Large intestine (tissue), 3 donors: ENCODE measurements around the gene BTNL8. TPM values are rescaled to one million over a fixed set of nuclear protein-coding genes. Genes with fewer than 3 reads are reported as not detected.

Experiments used
- DNase-seq, 2 donors: peaks; one replicate each; pipeline versions ENCODE4 v3.0.0 to v3.0.0-alpha.2; 2013
- H3K27ac ChIP-seq: one replicate; pipeline ENCODE4 v1.5.1; 2013; ENCODE audit warnings: low read length
- H3K27me3 ChIP-seq: 2 replicates; pipeline ENCODE4 v1.6.1; 2013; ENCODE audit warnings: low read length; ENCODE audit not compliant: control insufficient read depth, insufficient read depth
- H3K36me3 ChIP-seq: 2 replicates; pipeline ENCODE4 v1.6.1; 2013; ENCODE audit warnings: low read length; ENCODE audit not compliant: control insufficient read depth, insufficient read depth
- H3K4me1 ChIP-seq: one replicate; pipeline ENCODE4 v1.6.1; 2013; ENCODE audit warnings: low read length; ENCODE audit not compliant: control insufficient read depth, insufficient read depth
- H3K4me3 ChIP-seq: one replicate; pipeline ENCODE4 v1.5.1; 2013; ENCODE audit warnings: low read length
- H3K9me3 ChIP-seq: one replicate; pipeline ENCODE4 v1.6.1; 2013; ENCODE audit warnings: mild to moderate bottlenecking, low read depth, low read length, moderate library complexity; ENCODE audit not compliant: control insufficient read depth
- WGBS: methylation state at CpG from one replicate; pipeline ENCODE4 v1.1.5; 2013; ENCODE audit warnings: low lambda C conversion rate; ENCODE audit not compliant: insufficient coverage; 5-methylcytosine and 5-hydroxymethylcytosine counted together
- polyA plus RNA-seq: library from polyadenylated mRNA; unstranded; fragments of 120-200 nt; gene quantifications from one replicate; pipeline ENCODE4 v1.2.1, GENCODE V29; 2013

Gene BTNL8
- polyA plus RNA-seq, 1 donor, result 135 TPM

- H3K36me3 ChIP-seq, result peaks cover 57% of the 10 kb centered on the region
- no peaks in the 10 kb centered on the region for H3K4me1 ChIP-seq
- H3K27me3 ChIP-seq, result no peaks in the 10 kb centered on the region
- H3K9me3 ChIP-seq, result peaks cover 15% of the 10 kb centered on the region
- 58% methylated on average over 1 of the region's 2 CpGs for WGBS
- no peak overlapping the region for H3K27ac ChIP-seq
- no peak overlapping the region for H3K4me3 ChIP-seq
- DNase-seq, result no peak
Observed at GRCh38 chr5:180910182-180910581, 11.2 kb downstream of the BTNL8 start.

- no peak for DNase-seq
- Histone ChIP-seq H3K9me3 (peaks cover 16% of the 10 kb centered on the region), H3K27me3 (no peaks in the 10 kb centered on the region), H3K27ac (no peak overlapping the region), H3K36me3 (peaks cover 60% of the 10 kb centered on the region), H3K4me1 (no peaks in the 10 kb centered on the region), H3K4me3 (no peak overlapping the region)
- WGBS, result 100% methylated on average over 2 of the region's 5 CpGs
Observed at GRCh38 chr5:180910735-180911134, 11.8 kb downstream of the BTNL8 start.

GRCh38 chr5:180914646-180915045 is 15.7 kb downstream of the BTNL8 start:
- WGBS, result no CpG with 5 or more reads among the region's 2 CpGs
- H3K4me1 ChIP-seq, result no peaks in the 10 kb centered on the region
- H3K27ac ChIP-seq, result no peak overlapping the region
- no peak overlapping the region for H3K4me3 ChIP-seq
- H3K9me3 ChIP-seq, result peaks cover 16% of the 10 kb centered on the region
- DNase-seq, result no peak
- no peaks in the 10 kb centered on the region for H3K27me3 ChIP-seq
- H3K36me3 ChIP-seq, result peaks cover 51% of the 10 kb centered on the region

GRCh38 chr5:180915924-180916323 is 17.0 kb downstream of the BTNL8 start:
- no peak overlapping the region for H3K4me3 ChIP-seq
- no peak for DNase-seq
- no peak overlapping the region for H3K27ac ChIP-seq
- 90% methylated on average over 1 of the region's 3 CpGs for WGBS
- no peaks in the 10 kb centered on the region for H3K4me1 ChIP-seq
- peaks cover 46% of the 10 kb centered on the region for H3K36me3 ChIP-seq
- no peaks in the 10 kb centered on the region for H3K27me3 ChIP-seq
- H3K9me3 ChIP-seq, result peaks cover 16% of the 10 kb centered on the region

- H3K36me3 ChIP-seq, result peaks cover 25% of the 10 kb centered on the region
- peaks cover 20% of the 10 kb centered on the region for H3K9me3 ChIP-seq
- H3K4me3 ChIP-seq, result no peak overlapping the region
- DNase-seq, result no peak
- H3K27me3 ChIP-seq, result no peaks in the 10 kb centered on the region
- H3K4me1 ChIP-seq, result no peaks in the 10 kb centered on the region
- no peak overlapping the region for H3K27ac ChIP-seq
- WGBS, result 100% methylated on average over 1 of the region's 1 CpG
Observed at GRCh38 chr5:180918380-180918779, 19.4 kb downstream of the BTNL8 start.

GRCh38 chr5:180920710-180921109 is 21.8 kb downstream of the BTNL8 start:
- Histone ChIP-seq H3K4me1 (no peaks in the 10 kb centered on the region), H3K27me3 (no peaks in the 10 kb centered on the region), H3K4me3 (no peak overlapping the region), H3K27ac (no peak overlapping the region), H3K36me3 (peaks cover 19% of the 10 kb centered on the region), H3K9me3 (peaks cover 22% of the 10 kb centered on the region)
- DNase-seq, result no peak

- Histone ChIP-seq H3K27me3 (no peaks in the 10 kb centered on the region), H3K4me1 (no peaks in the 10 kb centered on the region), H3K4me3 (no peak overlapping the region), H3K36me3 (peaks cover 30% of the 10 kb centered on the region), H3K27ac (no peak overlapping the region), H3K9me3 (peaks cover 30% of the 10 kb centered on the region)
- no peak for DNase-seq
- WGBS, result no CpG with 5 or more reads among the region's 1 CpG
Observed at GRCh38 chr5:180922932-180923331, 24.0 kb downstream of the BTNL8 start.

GRCh38 chr5:180932660-180933059 is 33.7 kb downstream of the BTNL8 start:
- no peak overlapping the region for H3K27ac ChIP-seq
- no peak for DNase-seq
- H3K4me3 ChIP-seq, result no peak overlapping the region
- H3K4me1 ChIP-seq, result no peaks in the 10 kb centered on the region
- no peaks in the 10 kb centered on the region for H3K27me3 ChIP-seq
- H3K36me3 ChIP-seq, result peaks cover 16% of the 10 kb centered on the region
- peaks cover 42% of the 10 kb centered on the region for H3K9me3 ChIP-seq

GRCh38 chr5:180935203-180935602 is 36.2 kb downstream of the BTNL8 start:
- Histone ChIP-seq H3K9me3 (peaks cover 55% of the 10 kb centered on the region), H3K4me3 (no peak overlapping the region), H3K27me3 (no peaks in the 10 kb centered on the region), H3K36me3 (peaks cover 16% of the 10 kb centered on the region), H3K4me1 (no peaks in the 10 kb centered on the region), H3K27ac (no peak overlapping the region)
- WGBS, result no CpG with 5 or more reads among the region's 4 CpGs
- DNase-seq, result no peak

GRCh38 chr5:180938294-180938693 is 39.3 kb downstream of the BTNL8 start:
- H3K27ac ChIP-seq, result no peak overlapping the region
- 100% methylated on average over 1 of the region's 6 CpGs for WGBS
- no peak for DNase-seq
- H3K36me3 ChIP-seq, result peaks cover 16% of the 10 kb centered on the region
- H3K4me3 ChIP-seq, result no peak overlapping the region
- H3K9me3 ChIP-seq, result peaks cover 52% of the 10 kb centered on the region
- H3K4me1 ChIP-seq, result no peaks in the 10 kb centered on the region
- H3K27me3 ChIP-seq, result no peaks in the 10 kb centered on the region

GRCh38 chr5:180950291-180950949 is 51.5 kb downstream of the BTNL8 start:
- H3K4me3 ChIP-seq, result no peak overlapping the region
- H3K27ac ChIP-seq, result no peak overlapping the region
- H3K27me3 ChIP-seq, result no peaks in the 10 kb centered on the region
- no peaks in the 10 kb centered on the region for H3K4me1 ChIP-seq
- DNase-seq, result no peak
- no CpG with 5 or more reads among the region's 6 CpGs for WGBS
- H3K36me3 ChIP-seq, result peaks cover 4% of the 10 kb centered on the region
- no peaks in the 10 kb centered on the region for H3K9me3 ChIP-seq
